GM19328 (cell line): ENCODE data around the gene STAT1.

Experiments used
- ATAC-seq: cut with Tn5 transposase; IDR thresholded peaks from one replicate; pipeline ENCODE4 v1.9.1; 2021; ENCODE audit warnings: mild to moderate bottlenecking, moderate library complexity; ENCODE audit not compliant: unreplicated experiment

The STAT1 gene

GRCh38 chr2:190927301-190927700 is 86.7 kb downstream of the STAT1 start:
- ATAC-seq = no peak

- no peak for ATAC-seq
These were observed 91.6 kb downstream of the STAT1 start for GRCh38 chr2:190922376-190922775.

GRCh38 chr2:190920085-190920484 is 93.9 kb downstream of the STAT1 start:
- no peak for ATAC-seq
